ENCODE results near the gene ASCC1.

GRCh38 chr10:72175149-72175548 is 40.9 kb downstream of the ASCC1 start:
- TF ChIP-seq CTCF (IDR thresholded peaks at IDR 0.05; ENCODE audit: insufficient read depth, low read depth, low read length), result no peak
- no peak for TF ChIP-seq EZH2 (IDR thresholded peaks at IDR 0.05; ENCODE audit: insufficient read depth, low read length)
